T-cell (primary cell): ENCODE data around the gene CST8. TPM values are rescaled to one million over a fixed set of nuclear protein-coding genes. Genes with fewer than 3 reads are reported as not detected.

Source experiments
- ATAC-seq, 4 experiments: fragments of 200-7000 bp in 3 of 4; fragments of 150-1000 bp in 1 of 4; cut with Tn5 transposase; replicated peaks in 1 of 4; 1 replicate in 3 of 4; 2 replicates in 1 of 4; pipeline ENCODE4 v1.10.0; 2021; ENCODE audit warnings: moderate library complexity in 3 of 4, mild to moderate bottlenecking in 2 of 4, moderate number of reproducible peaks in 1 of 4
- CTCF ChIA-PET, 2 donors: fragments of 300-600 bp; sonication (Branson Sonifier 250); formaldehyde crosslinking; loops; one replicate each; lab custom pipeline; 2022; ENCODE audit warnings: antibody characterized with exemption in 2 of 2; lab: Charles Lee
- POLR2A ChIA-PET, 2 donors: fragments of 300-600 bp; sonication (Branson Sonifier 250); formaldehyde crosslinking; loops; one replicate each; lab custom pipeline; 2022; ENCODE audit warnings: antibody characterized with exemption in 2 of 2; lab: Charles Lee
- DNase-seq, 35 experiments: peaks; one replicate each; pipeline versions ENCODE4 v3.0.0 to v3.0.0-alpha.2; 2013 to 2023
- H3K27ac ChIP-seq: one replicate; pipeline ENCODE4 v1.5.1; 2013; ENCODE audit warnings: low read length
- H3K27me3 ChIP-seq, 2 experiments: replicated peaks in 1 of 2; 1 replicate in 1 of 2; 2 replicates in 1 of 2; pipeline versions ENCODE4 v1.6.1 to v1.7.0; 2013; ENCODE audit warnings: low read length in 1 of 2, mixed read lengths in 1 of 2; ENCODE audit not compliant: control insufficient read depth in 2 of 2, insufficient read depth in 2 of 2; ENCODE audit errors: extremely low read depth in 1 of 2
- H3K36me3 ChIP-seq, 2 donors: 1 replicate in 1 of 2; 2 replicates in 1 of 2; pipeline versions ENCODE4 v1.6.1 to v1.7.0; 2013; ENCODE audit warnings: low read length in 1 of 2; ENCODE audit not compliant: control insufficient read depth in 2 of 2, insufficient read depth in 1 of 2; ENCODE audit errors: extremely low read depth in 1 of 2
- H3K4me1 ChIP-seq, 2 experiments: 1 replicate in 1 of 2; 2 replicates in 1 of 2; pipeline versions ENCODE4 v1.6.1 to v1.7.0; 2013; ENCODE audit warnings: low read length in 2 of 2, mixed read lengths in 1 of 2; ENCODE audit not compliant: insufficient read depth in 2 of 2, control insufficient read depth in 1 of 2; ENCODE audit errors: extremely low read depth in 1 of 2
- H3K4me3 ChIP-seq, 2 donors: 1 replicate in 1 of 2; 2 replicates in 1 of 2; pipeline versions ENCODE4 v1.5.1 to v1.7.0; 2013; ENCODE audit warnings: mild to moderate bottlenecking in 2 of 2, low read length in 1 of 2, moderate library complexity in 1 of 2; ENCODE audit not compliant: control insufficient read depth in 1 of 2; ENCODE audit errors: extremely low read depth in 1 of 2
- H3K9me3 ChIP-seq: 2 replicates; pipeline ENCODE4 v1.7.0; 2013
- H3K27ac Mint-ChIP-seq, 2 donors: one replicate each; pipeline ENCODE4 v1.8.0; 2020 to 2021; ENCODE audit warnings: mild to moderate bottlenecking in 2 of 2, mixed read lengths in 2 of 2
- H3K27me3 Mint-ChIP-seq, 2 donors: one replicate each; pipeline ENCODE4 v1.8.0; 2021 to 2022; ENCODE audit warnings: mixed read lengths in 2 of 2
- H3K36me3 Mint-ChIP-seq: one replicate; pipeline ENCODE4 v1.8.0; 2021; ENCODE audit warnings: mixed read lengths
- H3K4me1 Mint-ChIP-seq, 3 donors: one replicate each; pipeline ENCODE4 v1.8.0; 2020 to 2022; ENCODE audit warnings: mixed read lengths in 3 of 3, mild to moderate bottlenecking in 1 of 3
- H3K4me3 Mint-ChIP-seq, 3 donors: one replicate each; pipeline ENCODE4 v1.8.0; 2020 to 2022; ENCODE audit warnings: mild to moderate bottlenecking in 3 of 3, mixed read lengths in 3 of 3, moderate library complexity in 3 of 3
- H3K9me3 Mint-ChIP-seq, 3 donors: one replicate each; pipeline ENCODE4 v1.8.0; 2020 to 2022; ENCODE audit warnings: mixed read lengths in 3 of 3
- WGBS: methylation state at CpG from one replicate; pipeline ENCODE4 v1.1.5; 2013; ENCODE audit warnings: missing lambda C conversion rate; ENCODE audit not compliant: insufficient coverage; 5-methylcytosine and 5-hydroxymethylcytosine counted together
- total RNA-seq, 35 experiments: library from RNA in 6 of 35; stranded (reverse) in 6 of 35; fragments of 120-200 nt in 1 of 35; gene quantifications; one replicate each; pipeline versions ENCODE4 v1.2.1 to v1.2.4 and lab custom pipeline; 2013 to 2026

The CST8 gene
- total RNA-seq, 5 donors from 2014 or later (not counting 1 experiment from before 2014, with no cell fraction given): not detected

- H3K4me3 ChIP-seq: no peak overlapping the region
- whole genome bisulfite sequencing: 90% methylated on average over 3 of the region's 3 CpGs
- Mint-ChIP-seq H3K9me3 (peaks cover 3 to 7% (median 5%) of the 10 kb centered on the region in 3 donors), H3K27me3 (peaks cover 0 to 3% of the 10 kb centered on the region in 2 donors), H3K36me3 (no peaks in the 10 kb centered on the region), H3K4me1 (no peaks in the 10 kb centered on the region), H3K4me3 (no peak overlapping the region), H3K27ac (no peak overlapping the region)
- no peaks in the 10 kb centered on the region for H3K36me3 ChIP-seq
- no peak for DNase-seq
- ATAC-seq: no peak
- ChIA-PET POLR2A (interaction anchor here in 1 of 2 donors (0.7 kb wide), 1 partner anchor 329 kb away, joined by 5 read pairs; no protein-coding TSS in a partner anchor), CTCF (no interaction called here)
- peaks cover 0 to 2% of the 10 kb centered on the region in 2 experiments for H3K27me3 ChIP-seq
- H3K27ac ChIP-seq: no peak overlapping the region
- no peaks in the 10 kb centered on the region for H3K4me1 ChIP-seq
- no peaks in the 10 kb centered on the region for H3K9me3 ChIP-seq
These were observed 2.4 kb downstream of the CST8 start for GRCh38 chr20:23493172-23493772.

GRCh38 chr20:23497536-23497935 lies 6.6 kb downstream of the CST8 start:
- ChIA-PET CTCF (no interaction called here), POLR2A (no interaction called here)
- Histone ChIP-seq H3K27me3 (peaks cover 0 to 8% of the 10 kb centered on the region in 2 experiments), H3K4me3 (no peak overlapping the region), H3K27ac (no peak overlapping the region), H3K4me1 (no peaks in the 10 kb centered on the region), H3K9me3 (no peaks in the 10 kb centered on the region), H3K36me3 (no peaks in the 10 kb centered on the region)
- DNase-seq (no peak), ATAC-seq (no peak)
- WGBS: no CpG with 5 or more reads among the region's 1 CpG
- peaks cover 3 to 7% (median 5%) of the 10 kb centered on the region in 3 donors for H3K9me3 Mint-ChIP-seq
- H3K4me1 Mint-ChIP-seq: no peaks in the 10 kb centered on the region
- H3K36me3 Mint-ChIP-seq: no peaks in the 10 kb centered on the region
- no peak overlapping the region for H3K27ac Mint-ChIP-seq
- H3K4me3 Mint-ChIP-seq: no peak overlapping the region
- H3K27me3 Mint-ChIP-seq: peaks cover 8 to 23% of the 10 kb centered on the region in 2 donors

- Mint-ChIP-seq H3K4me3 (no peak overlapping the region), H3K27ac (no peak overlapping the region), H3K9me3 (peaks cover 0 to under 1% (median under 1%) of the 10 kb centered on the region in 3 donors), H3K27me3 (peaks cover 8 to 20% of the 10 kb centered on the region in 2 donors), H3K4me1 (no peaks in the 10 kb centered on the region), H3K36me3 (no peaks in the 10 kb centered on the region)
- 83% methylated on average over 4 of the region's 4 CpGs for WGBS
- POLR2A ChIA-PET: no interaction called here
- no peaks in the 10 kb centered on the region for H3K4me1 ChIP-seq
- no peaks in the 10 kb centered on the region for H3K9me3 ChIP-seq
- no peak overlapping the region for H3K4me3 ChIP-seq
- no peaks in the 10 kb centered on the region for H3K36me3 ChIP-seq
- no peak overlapping the region for H3K27ac ChIP-seq
- no peak for DNase-seq
- CTCF ChIA-PET: no interaction called here
- no peak for ATAC-seq
- H3K27me3 ChIP-seq: peaks cover 0 to 11% of the 10 kb centered on the region in 2 experiments
These were observed 11.0 kb downstream of the CST8 start for GRCh38 chr20:23501926-23502325.

- CTCF ChIA-PET: no interaction called here
- Mint-ChIP-seq H3K4me1 (no peaks in the 10 kb centered on the region), H3K36me3 (no peaks in the 10 kb centered on the region), H3K9me3 (no peaks in the 10 kb centered on the region), H3K27ac (no peak overlapping the region), H3K4me3 (no peak overlapping the region), H3K27me3 (peaks cover 12 to 17% of the 10 kb centered on the region in 2 donors)
- DNase-seq (no peak), ATAC-seq (no peak)
- no peak overlapping the region for H3K4me3 ChIP-seq
- no peaks in the 10 kb centered on the region for H3K4me1 ChIP-seq
- peaks cover 0 to 15% of the 10 kb centered on the region in 2 experiments for H3K27me3 ChIP-seq
- POLR2A ChIA-PET: no interaction called here
- no peak overlapping the region for H3K27ac ChIP-seq
- H3K36me3 ChIP-seq: no peaks in the 10 kb centered on the region
- H3K9me3 ChIP-seq: no peaks in the 10 kb centered on the region
- 73% methylated on average over 8 of the region's 14 CpGs for WGBS
These were observed 12.7 kb downstream of the CST8 start for GRCh38 chr20:23503649-23504048.

- Histone ChIP-seq H3K4me1 (no peaks in the 10 kb centered on the region), H3K9me3 (no peaks in the 10 kb centered on the region), H3K27me3 (peaks cover 0 to 18% of the 10 kb centered on the region in 2 experiments), H3K4me3 (no peak overlapping the region), H3K36me3 (no peaks in the 10 kb centered on the region), H3K27ac (no peak overlapping the region)
- ChIA-PET CTCF (no interaction called here), POLR2A (no interaction called here)
- no peak overlapping the region for H3K27ac Mint-ChIP-seq
- ATAC-seq (no peak), DNase-seq (no peak)
- H3K4me1 Mint-ChIP-seq: no peaks in the 10 kb centered on the region
- no peak overlapping the region for H3K4me3 Mint-ChIP-seq
- H3K36me3 Mint-ChIP-seq: no peaks in the 10 kb centered on the region
- H3K9me3 Mint-ChIP-seq: no peaks in the 10 kb centered on the region
- WGBS: 90% methylated on average over 2 of the region's 6 CpGs
- H3K27me3 Mint-ChIP-seq: peaks cover 0 to 8% of the 10 kb centered on the region in 2 donors
These were observed 16.4 kb downstream of the CST8 start for GRCh38 chr20:23507346-23507745.

- Mint-ChIP-seq H3K9me3 (no peaks in the 10 kb centered on the region), H3K36me3 (no peaks in the 10 kb centered on the region), H3K27ac (no peak overlapping the region), H3K4me1 (no peaks in the 10 kb centered on the region), H3K27me3 (peaks cover 0 to 8% of the 10 kb centered on the region in 2 donors), H3K4me3 (no peak overlapping the region)
- no peak for DNase-seq
- ChIA-PET CTCF (no interaction called here), POLR2A (no interaction called here)
- 73% methylated on average over 3 of the region's 8 CpGs for WGBS
- Histone ChIP-seq H3K9me3 (no peaks in the 10 kb centered on the region), H3K4me3 (no peak overlapping the region), H3K27ac (no peak overlapping the region), H3K4me1 (no peaks in the 10 kb centered on the region), H3K27me3 (peaks cover 0 to 18% of the 10 kb centered on the region in 2 experiments), H3K36me3 (no peaks in the 10 kb centered on the region)
- ATAC-seq: no peak
These were observed 17.7 kb downstream of the CST8 start for GRCh38 chr20:23508449-23509229.
